ENCODE measurements around the gene MAP3K6.

- no peak for TF ChIP-seq CTCF (IDR thresholded peaks at IDR 0.05)
- TF ChIP-seq EP300 (IDR thresholded peaks at IDR 0.05) = no peak
These were observed 5.2 kb downstream of the MAP3K6 start for GRCh38 chr1:27361553-27361952.
